ENCODE data around the gene FBF1. TPM values are rescaled to one million over a fixed set of nuclear protein-coding genes. Genes with fewer than 3 reads are reported as not detected.
A peak's percentile ranks its signal among the peaks of the same experiment; 100 is the strongest.
"Not testable (repeated sequence)": the region's sequence is repeated elsewhere in the genome, so short reads cannot be mapped to it uniquely, and the experiment has no call there.

FBF1 gene
- 1 to 10 TPM; 1.5 to 5.0 (median 2.9) TPM for polyA plus RNA-seq (ENCODE audit: low read depth in 6 of 6)

DNA sequence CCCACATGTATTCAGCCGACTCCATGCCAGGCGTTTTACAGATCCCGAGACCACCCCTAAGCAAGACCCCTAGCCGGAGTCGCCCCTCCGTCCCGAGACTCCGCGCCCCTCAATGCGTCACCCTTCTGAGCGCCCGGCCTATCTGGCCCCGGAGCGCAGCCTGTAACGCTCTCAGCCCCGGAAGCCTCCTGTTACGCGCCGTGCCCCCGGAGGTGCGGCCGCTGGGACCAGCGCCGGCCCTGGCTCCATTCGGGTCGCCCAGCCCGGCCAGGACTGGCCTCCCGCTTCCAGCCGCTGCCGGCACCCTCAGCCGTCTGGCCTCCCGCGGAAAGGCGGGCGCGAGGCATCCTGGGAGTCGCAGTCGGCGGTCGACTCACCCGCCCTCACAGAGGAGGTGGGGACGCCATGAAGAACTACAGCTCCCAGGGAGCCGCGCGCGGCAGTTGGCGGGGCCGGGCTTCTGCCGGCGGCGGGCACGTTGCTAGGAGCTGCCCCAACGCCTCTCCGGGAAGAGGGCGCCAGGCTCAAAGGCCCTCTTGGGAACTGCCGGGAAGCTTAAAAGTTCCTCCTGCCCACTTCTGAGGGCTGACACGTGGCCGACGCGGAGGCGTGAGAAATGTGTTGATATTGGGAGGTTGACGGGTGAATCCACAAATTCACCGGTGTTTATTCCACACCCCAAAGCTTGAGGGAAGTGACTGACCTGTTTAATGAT lies at the start of gene FBF1:
Gene FBF1, minus strand, starts transcription at position 316 of the 715 bp plus-strand sequence. CDS start 2,893 bp downstream, outside the sequence.
- no peaks in the 10 kb centered on the region for H3K9me3 Mint-ChIP-seq
- peak; percentile 83 for DNase-seq
- H3K27me3 Mint-ChIP-seq, result no peaks in the 10 kb centered on the region
- peaks cover 6 to 18% (median 15%) of the 10 kb centered on the region in 3 donors for H3K4me1 Mint-ChIP-seq
- H3K36me3 Mint-ChIP-seq, result no peaks in the 10 kb centered on the region
- H3K27ac Mint-ChIP-seq, result peak within 1 kb of the TSS; percentile 74 to 95 (median 86)
- H3K4me3 Mint-ChIP-seq, result peak within 1 kb of the TSS; percentile 84 to 95 (median 93)
- peak; percentile 100 for ATAC-seq (ENCODE audit: low read depth in 2 of 2)

- H3K4me1 Mint-ChIP-seq, result peaks cover 0 to 12% (median 12%) of the 10 kb centered on the region in 3 donors
- ATAC-seq (ENCODE audit: low read depth in 2 of 2) (no peak), DNase-seq (no peak)
- no peaks in the 10 kb centered on the region for H3K9me3 Mint-ChIP-seq
- H3K4me3 Mint-ChIP-seq, result no peak overlapping the region
- H3K36me3 Mint-ChIP-seq, result no peaks in the 10 kb centered on the region
- H3K27ac Mint-ChIP-seq, result peak overlapping the region in 1 of 6 donors; percentile 15
- H3K27me3 Mint-ChIP-seq, result no peaks in the 10 kb centered on the region
These were observed 46.2 kb upstream of the FBF1 start for GRCh38 chr17:75987041-75987440.

DNA sequence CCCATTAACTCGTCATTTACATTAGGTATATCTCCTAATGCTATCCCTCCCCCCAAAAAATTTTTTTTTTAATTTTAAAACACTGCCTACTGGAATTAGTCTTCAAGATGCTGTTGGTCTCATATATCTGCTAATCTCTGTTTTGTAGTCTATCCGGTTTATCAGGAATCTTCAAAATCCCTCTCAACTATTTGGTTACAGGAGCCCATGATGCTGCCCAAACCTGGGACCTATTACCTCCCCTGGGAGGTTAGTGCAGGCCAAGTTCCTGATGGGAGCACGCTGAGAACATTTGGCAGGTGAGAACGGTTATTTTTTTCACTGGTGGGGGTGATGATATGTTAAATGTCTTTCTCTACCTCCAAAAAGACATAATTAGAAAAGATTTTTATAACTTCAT lies 45.1 kb upstream of the FBF1 start:
- H3K27me3 Mint-ChIP-seq, result no peaks in the 10 kb centered on the region
- H3K27ac Mint-ChIP-seq, result no peak overlapping the region
- H3K4me1 Mint-ChIP-seq, result peaks cover 0 to 8% (median 7%) of the 10 kb centered on the region in 3 donors
- DNase-seq, result no peak
- no peak overlapping the region for H3K4me3 Mint-ChIP-seq
- no peaks in the 10 kb centered on the region for H3K9me3 Mint-ChIP-seq
- no peak for ATAC-seq (ENCODE audit: low read depth in 2 of 2)
- no peaks in the 10 kb centered on the region for H3K36me3 Mint-ChIP-seq

DNA sequence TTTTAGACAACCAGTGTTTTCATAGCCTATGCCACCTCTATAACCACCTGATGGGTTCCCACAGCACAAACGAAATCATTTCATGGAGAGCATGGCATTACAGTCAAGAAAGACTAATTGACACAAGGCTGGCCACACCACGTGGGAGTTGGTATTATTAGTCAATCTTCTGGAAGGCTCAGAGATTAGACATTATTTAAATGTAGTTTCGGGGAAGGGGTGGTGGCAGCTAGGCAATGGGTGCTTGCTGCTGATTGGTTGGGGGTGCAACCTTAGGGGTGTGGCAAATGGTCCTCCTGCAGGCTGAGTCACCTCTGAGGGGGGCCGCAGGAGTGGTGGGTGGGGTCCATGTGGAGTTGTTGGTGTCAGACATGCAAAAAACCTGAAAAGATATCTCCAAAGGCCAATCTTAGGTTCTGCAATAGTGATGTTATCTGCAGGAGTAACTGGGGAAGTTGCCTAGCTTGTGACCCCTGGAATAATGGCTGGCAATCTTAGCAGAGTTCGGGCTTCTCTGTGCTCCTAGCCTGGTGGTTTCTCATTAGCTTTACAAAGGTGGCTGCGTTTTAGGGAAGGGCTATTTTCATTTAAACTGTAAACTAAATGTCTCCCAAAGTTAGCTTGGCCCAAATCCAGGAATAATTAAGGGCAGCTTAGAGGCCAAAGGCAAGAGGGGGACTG lies 42.8 kb upstream of the FBF1 start:
- H3K9me3 Mint-ChIP-seq, result no peaks in the 10 kb centered on the region
- peaks cover 0 to 6% of the 10 kb centered on the region in 2 donors for H3K36me3 Mint-ChIP-seq
- DNase-seq (no peak), ATAC-seq (ENCODE audit: low read depth in 2 of 2) (no peak)
- H3K27me3 Mint-ChIP-seq, result no peaks in the 10 kb centered on the region
- peak overlapping the region in 1 of 6 donors; percentile 52 for H3K27ac Mint-ChIP-seq
- peaks cover 7 to 24% (median 19%) of the 10 kb centered on the region in 3 donors for H3K4me1 Mint-ChIP-seq
- peak overlapping the region in 1 of 8 donors; percentile 71 for H3K4me3 Mint-ChIP-seq

DNA sequence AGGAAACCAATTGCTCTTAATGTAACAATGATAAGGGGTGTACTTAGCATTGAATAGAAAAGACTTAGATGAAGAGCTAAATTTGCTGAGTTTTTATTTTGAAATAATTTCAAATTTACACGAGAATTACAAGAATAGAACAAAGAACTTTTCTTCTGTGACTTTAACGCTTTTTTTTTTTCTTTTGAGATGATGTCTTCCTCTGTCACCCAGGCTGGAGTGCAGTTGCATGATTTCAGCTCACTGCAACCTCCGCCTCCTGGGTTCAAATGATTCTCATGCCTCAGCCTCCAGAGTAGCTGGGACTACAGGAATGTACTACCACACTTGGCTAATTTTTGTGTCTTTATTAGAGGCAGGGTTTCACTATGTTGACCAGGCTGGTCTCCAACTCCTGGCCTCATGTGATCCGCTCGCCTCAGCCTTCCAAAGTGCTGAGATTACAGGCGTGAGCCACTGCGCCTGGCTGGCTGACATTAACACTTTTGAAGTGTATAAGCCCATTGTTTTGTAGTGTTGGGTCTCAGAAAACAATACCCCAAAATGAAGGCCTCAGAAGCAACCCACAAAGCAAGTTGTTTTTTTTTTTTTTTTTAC lies 40.3 kb upstream of the FBF1 start:
- Mint-ChIP-seq H3K36me3 (peaks cover 0 to 6% of the 10 kb centered on the region in 2 donors), H3K4me1 (peaks cover 15 to 42% (median 30%) of the 10 kb centered on the region in 3 donors), H3K9me3 (no peaks in the 10 kb centered on the region), H3K27me3 (no peaks in the 10 kb centered on the region), H3K27ac (peak overlapping the region in 5 of 6 donors; percentile 96 to 100 (median 99)), H3K4me3 (peak overlapping the region; percentile 59 to 100 (median 98))
- no peak for ATAC-seq (ENCODE audit: low read depth in 2 of 2)
- no peak for DNase-seq

DNA sequence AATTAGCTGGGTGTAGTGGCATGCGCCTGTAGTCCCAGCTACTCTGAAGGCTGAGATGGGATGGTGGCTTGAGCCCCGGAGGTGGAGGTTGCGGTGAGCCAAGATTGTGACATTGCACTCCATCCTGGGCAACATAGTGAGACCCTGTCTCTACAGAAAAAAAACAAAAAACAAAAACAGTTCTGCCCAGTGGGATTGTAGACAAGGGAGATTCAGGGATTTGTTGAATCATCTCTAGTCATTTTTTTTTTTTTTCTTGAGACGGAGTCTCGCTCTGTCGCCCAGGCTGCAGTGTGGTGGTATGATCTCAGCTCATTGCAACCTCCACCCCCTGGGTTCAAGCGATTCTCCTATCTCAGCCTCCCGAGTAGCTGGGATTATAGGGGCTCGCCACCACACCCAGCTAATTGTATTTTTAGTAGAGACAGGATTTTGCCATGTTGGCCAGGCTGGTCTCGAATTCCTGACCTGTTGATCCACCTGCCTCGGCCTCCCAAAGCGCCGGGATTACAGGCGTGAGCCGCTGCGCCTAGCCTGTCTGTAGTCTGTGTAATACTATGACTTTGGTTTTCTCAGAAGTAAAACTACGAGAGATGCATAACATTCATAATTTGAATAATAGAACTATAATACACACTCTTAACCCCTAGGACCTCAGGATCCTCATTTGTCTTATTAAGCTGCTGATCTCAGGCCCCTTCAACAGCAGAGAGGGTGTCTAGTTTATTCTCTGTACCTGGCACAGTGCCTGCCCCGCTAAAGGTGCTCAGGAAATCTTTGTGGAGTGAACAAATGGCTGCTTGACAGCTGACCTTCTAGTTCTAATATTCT lies 39.6 kb upstream of the FBF1 start:
- Mint-ChIP-seq H3K4me1 (peaks cover 22 to 47% (median 38%) of the 10 kb centered on the region in 3 donors), H3K4me3 (peak overlapping the region; percentile 96 to 100 (median 98)), H3K9me3 (no peaks in the 10 kb centered on the region), H3K27me3 (no peaks in the 10 kb centered on the region), H3K36me3 (peaks cover 0 to 6% of the 10 kb centered on the region in 2 donors), H3K27ac (peak overlapping the region; percentile 99 to 100 (median 100))
- ATAC-seq (ENCODE audit: low read depth in 2 of 2), result no peak
- DNase-seq, result no peak

- DNase-seq (no peak), ATAC-seq (ENCODE audit: low read depth in 2 of 2) (peak; percentile 29 to 32)
- Mint-ChIP-seq H3K27me3 (no peaks in the 10 kb centered on the region), H3K4me1 (peaks cover 22 to 49% (median 38%) of the 10 kb centered on the region in 3 donors), H3K27ac (peak overlapping the region; percentile 99 to 100 (median 100)), H3K4me3 (peak overlapping the region; percentile 96 to 100 (median 98)), H3K9me3 (no peaks in the 10 kb centered on the region), H3K36me3 (peaks cover 0 to 6% of the 10 kb centered on the region in 2 donors)
These were observed 38.9 kb upstream of the FBF1 start for GRCh38 chr17:75979705-75980187.

- ATAC-seq (ENCODE audit: low read depth in 2 of 2) (peak; percentile 90), DNase-seq (peak; percentile 94)
- Mint-ChIP-seq H3K4me1 (peaks cover 22 to 49% (median 38%) of the 10 kb centered on the region in 3 donors), H3K27ac (peak within 1 kb of the TSS; percentile 99 to 100 (median 100)), H3K9me3 (no peaks in the 10 kb centered on the region), H3K27me3 (no peaks in the 10 kb centered on the region), H3K4me3 (peak within 1 kb of the TSS; percentile 96 to 100 (median 98)), H3K36me3 (peaks cover 0 to 6% of the 10 kb centered on the region in 2 donors)
These were observed 38.3 kb upstream of the FBF1 start, which contains the start of the genes ACOX1 and TEN1 for GRCh38 chr17:75978938-75979704. Gene ACOX1, minus strand, starts transcription at chr17:75979166. Its CDS starts 93 bp downstream, at chr17:75979073. Gene TEN1, plus strand, starts transcription at chr17:75979240. Its CDS starts 6,953 bp downstream, at chr17:75986193.

- H3K36me3 Mint-ChIP-seq, result peaks cover 0 to 14% of the 10 kb centered on the region in 2 donors
- DNase-seq (no peak), ATAC-seq (ENCODE audit: low read depth in 2 of 2) (no peak)
- H3K27me3 Mint-ChIP-seq, result no peaks in the 10 kb centered on the region
- H3K4me1 Mint-ChIP-seq, result peaks cover 22 to 44% (median 32%) of the 10 kb centered on the region in 3 donors
- no peaks in the 10 kb centered on the region for H3K9me3 Mint-ChIP-seq
- H3K27ac Mint-ChIP-seq, result peak overlapping the region in 3 of 6 donors; percentile 3 to 62 (median 38)
- peak overlapping the region in 2 of 8 donors; percentile 1 to 77 for H3K4me3 Mint-ChIP-seq
These were observed 35.5 kb upstream of the FBF1 start for GRCh38 chr17:75976175-75976848.

- peak overlapping the region in 3 of 6 donors; percentile 3 to 62 (median 38) for H3K27ac Mint-ChIP-seq
- peak overlapping the region in 3 of 8 donors; percentile 30 to 77 (median 48) for H3K4me3 Mint-ChIP-seq
- no peaks in the 10 kb centered on the region for H3K9me3 Mint-ChIP-seq
- DNase-seq (no peak), ATAC-seq (ENCODE audit: low read depth in 2 of 2) (no peak)
- H3K27me3 Mint-ChIP-seq, result no peaks in the 10 kb centered on the region
- H3K4me1 Mint-ChIP-seq, result peaks cover 22 to 40% (median 29%) of the 10 kb centered on the region in 3 donors
- H3K36me3 Mint-ChIP-seq, result peaks cover 0 to 14% of the 10 kb centered on the region in 2 donors
These were observed 34.9 kb upstream of the FBF1 start for GRCh38 chr17:75975757-75976174.

DNA sequence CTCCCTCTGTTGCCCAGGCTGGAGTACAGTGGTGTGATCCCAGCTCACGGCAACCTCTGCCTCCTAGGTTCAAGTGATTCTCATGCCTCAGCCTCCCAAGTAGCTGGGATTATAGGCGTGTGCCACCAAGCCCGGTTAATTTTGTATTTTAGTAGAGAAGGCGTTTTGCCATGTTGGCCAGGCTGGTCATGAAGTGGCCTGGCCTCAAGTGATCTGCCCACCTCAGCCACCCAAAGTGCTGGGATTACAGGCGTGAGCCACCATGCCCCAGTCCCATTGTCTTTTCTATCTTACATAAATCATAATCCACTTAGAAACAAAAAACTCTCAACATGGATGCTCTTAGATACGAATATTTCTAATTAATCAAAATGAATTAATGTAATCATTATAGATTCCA lies 34.3 kb upstream of the FBF1 start:
- not testable (repeated sequence) for H3K27me3 Mint-ChIP-seq; H3K27ac Mint-ChIP-seq; DNase-seq; H3K9me3 Mint-ChIP-seq; ATAC-seq (ENCODE audit: low read depth in 2 of 2)
- Mint-ChIP-seq H3K4me3 (peak overlapping the region in 2 of 8 donors; percentile 30 to 49), H3K36me3 (peaks cover 0 to 14% of the 10 kb centered on the region in 2 donors), H3K4me1 (peaks cover 24 to 36% (median 26%) of the 10 kb centered on the region in 3 donors)

Data from naive B cell (primary cell).